Inflammatory macrophage treated with lipopolysaccharide for 4 hours (primary cell): Measurements from ENCODE around the gene PPP2R3B.

ENCODE experiments used
- DNase-seq: peaks from one replicate; pipeline ENCODE4 v3.0.0-alpha.2; 2020

Gene PPP2R3B

DNA sequence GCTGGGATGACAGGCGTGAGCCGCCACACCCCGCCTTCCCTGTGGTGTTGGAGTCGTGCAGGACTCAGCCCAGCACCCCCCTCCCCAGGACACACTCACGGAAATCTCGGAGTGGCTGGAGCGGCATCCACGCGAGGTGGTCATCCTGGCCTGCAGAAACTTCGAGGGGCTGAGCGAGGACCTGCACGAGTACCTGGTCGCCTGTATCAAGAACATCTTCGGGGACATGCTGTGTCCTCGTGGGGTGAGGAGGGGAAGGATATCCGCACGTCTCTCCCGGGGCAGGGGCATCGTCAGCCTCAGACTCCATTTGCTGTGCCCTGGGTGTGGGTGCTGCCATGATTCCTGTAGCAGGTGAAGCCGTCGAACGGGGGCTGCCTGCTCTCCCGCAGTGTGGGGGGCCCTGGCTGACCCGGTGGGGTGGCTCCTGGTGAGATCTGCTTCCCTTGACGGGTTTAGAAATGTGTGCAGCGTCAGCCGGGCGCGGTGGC is 95.3 kb downstream of the PPP2R3B start:
- no peak for DNase-seq

DNA sequence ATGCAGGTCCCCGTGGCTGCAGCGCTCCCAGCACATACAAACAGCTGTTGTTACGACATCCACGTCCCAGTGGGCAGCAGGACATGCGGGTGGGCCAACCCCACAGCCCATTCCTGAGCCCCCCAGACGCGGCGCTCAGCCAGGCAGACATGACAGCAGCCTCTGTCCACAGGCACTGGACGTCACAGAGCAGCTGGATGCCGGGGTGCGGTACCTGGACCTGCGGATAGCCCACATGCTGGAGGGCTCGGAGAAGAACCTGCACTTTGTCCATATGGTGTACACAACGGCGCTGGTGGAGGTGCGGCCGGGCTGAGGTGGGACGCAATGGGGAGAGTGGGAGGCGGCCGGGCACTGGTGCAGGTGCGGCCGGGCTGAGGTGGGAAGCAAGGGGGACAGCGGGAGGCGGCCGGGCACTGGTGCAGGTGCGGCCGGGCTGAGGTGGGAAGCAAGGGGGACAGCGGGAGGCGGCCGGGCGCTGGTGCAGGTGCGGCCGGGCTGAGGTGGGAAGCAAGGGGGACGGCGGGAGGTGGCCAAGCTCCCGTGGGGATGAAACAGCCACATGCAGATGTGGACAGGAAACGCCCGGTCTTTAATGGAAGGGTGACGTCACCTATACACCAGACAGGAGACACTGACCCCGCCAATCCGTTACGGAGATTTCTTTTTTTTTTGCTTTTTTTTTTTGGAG is 96.1 kb downstream of the PPP2R3B start:
- DNase-seq = no peak

DNA sequence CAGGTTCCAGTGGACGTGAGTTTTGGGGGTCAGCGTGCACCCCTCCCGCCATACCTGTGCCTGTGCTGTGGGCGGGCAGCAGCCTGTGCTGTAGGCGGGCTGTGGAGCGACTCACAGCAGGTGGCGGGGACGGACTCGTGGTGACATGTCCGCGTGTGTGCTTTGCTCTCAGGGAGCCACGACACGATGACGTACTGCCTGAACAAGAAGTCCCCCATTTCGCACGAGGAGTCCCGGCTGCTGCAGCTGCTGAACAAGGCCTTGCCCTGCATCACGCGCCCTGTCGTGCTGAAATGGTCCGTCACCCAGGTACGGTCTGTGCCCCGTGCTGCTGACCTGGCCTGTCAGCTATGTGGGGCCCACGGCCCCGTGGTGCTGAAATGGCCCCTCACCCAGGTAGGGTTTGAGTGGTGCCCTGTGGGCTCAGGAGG is 98.1 kb downstream of the PPP2R3B start:
- DNase-seq = no peak

DNA sequence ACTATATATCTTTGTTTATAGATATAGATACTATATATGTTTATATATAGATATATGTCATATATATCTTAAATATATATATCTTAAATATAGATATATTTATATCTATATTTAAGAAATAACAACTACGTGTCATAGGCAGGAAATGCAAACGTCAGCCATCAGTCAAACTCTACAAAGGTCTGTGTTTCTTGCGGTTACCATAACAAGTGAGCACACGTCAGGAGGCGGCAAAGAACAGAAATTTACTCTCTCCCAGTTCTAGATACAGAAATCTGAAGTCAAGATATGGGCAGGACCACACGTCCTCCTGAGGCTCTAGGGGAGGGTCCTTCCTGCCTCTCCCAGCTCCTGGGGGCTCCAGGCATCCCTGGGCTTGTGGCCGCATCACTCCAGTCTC is 99.0 kb downstream of the PPP2R3B start:
- DNase-seq = no peak

DNA sequence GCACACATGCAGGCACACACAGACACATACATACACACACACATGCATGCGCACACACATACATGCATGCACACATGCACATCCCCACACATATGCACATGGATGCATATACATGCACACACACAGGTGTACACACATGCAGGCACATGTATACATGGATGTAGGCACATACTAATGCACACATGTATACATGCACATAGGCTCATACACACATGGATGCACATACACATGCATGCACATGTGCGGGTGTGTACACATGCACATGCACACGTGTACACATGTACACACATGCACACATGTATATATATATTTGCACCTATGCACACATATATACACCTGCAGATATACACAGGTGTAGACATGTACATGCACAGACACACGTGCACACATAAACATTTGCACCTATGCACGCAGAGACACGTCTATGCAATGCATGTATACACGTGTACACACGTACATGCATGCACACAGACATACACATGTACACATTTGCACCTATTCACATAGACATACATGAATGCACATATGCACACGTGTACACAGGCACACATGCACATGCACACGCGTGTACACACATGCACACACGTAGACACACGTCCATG is 101.5 kb downstream of the PPP2R3B start:
- no peak for DNase-seq
